ENCODE results near the gene OR4D6.

Gene OR4D6

GRCh38 chr11:59423835-59424234 is 32.9 kb upstream of the OR4D6 start:
- Histone ChIP-seq H3K4me3 (ENCODE audit: low read depth, low read length, poor library complexity, severe bottlenecking) (no peak overlapping the region), H3K9me2 (ENCODE audit: low read depth, low read length) (no peaks in the 10 kb centered on the region), H3K4me1 (ENCODE audit: insufficient read depth, low read length, severe bottlenecking) (no peaks in the 10 kb centered on the region), H4K20me1 (ENCODE audit: insufficient read depth, low read length) (no peaks in the 10 kb centered on the region), H3F3A (ENCODE audit: insufficient read depth, low read length) (no peaks in the 10 kb centered on the region), H3K9me3 (ENCODE audit: low read length) (no peaks in the 10 kb centered on the region), H3K9ac (ENCODE audit: low read length) (no peak overlapping the region), H3K4me2 (ENCODE audit: low read length) (no peak overlapping the region), H3K27me3 (ENCODE audit: insufficient read depth, low read length) (no peaks in the 10 kb centered on the region), H2AFZ (ENCODE audit: low read length) (no peak overlapping the region), H3K27ac (ENCODE audit: low read depth, low read length, poor library complexity, severe bottlenecking) (no peak overlapping the region), H3K79me2 (ENCODE audit: insufficient read depth, low read length) (no peaks in the 10 kb centered on the region), H3K36me3 (ENCODE audit: insufficient read depth, low read length) (no peaks in the 10 kb centered on the region)
- TF ChIP-seq CTCF (IDR thresholded peaks at IDR 0.05; ENCODE audit: low read length) (no peak), EZH2 (IDR thresholded peaks at IDR 0.05; ENCODE audit: borderline replicate concordance, low read length) (no peak)

GRCh38 chr11:59425131-59425530 is 31.6 kb upstream of the OR4D6 start:
- Histone ChIP-seq H3K9me3 (ENCODE audit: low read length) (no peaks in the 10 kb centered on the region), H3K27ac (ENCODE audit: low read depth, low read length, poor library complexity, severe bottlenecking) (no peak overlapping the region), H3K4me2 (ENCODE audit: low read length) (no peak overlapping the region), H3K79me2 (ENCODE audit: insufficient read depth, low read length) (no peaks in the 10 kb centered on the region), H3K9me2 (ENCODE audit: low read depth, low read length) (no peaks in the 10 kb centered on the region), H3K36me3 (ENCODE audit: insufficient read depth, low read length) (no peaks in the 10 kb centered on the region), H3K4me1 (ENCODE audit: insufficient read depth, low read length, severe bottlenecking) (no peaks in the 10 kb centered on the region), H3K4me3 (ENCODE audit: low read depth, low read length, poor library complexity, severe bottlenecking) (no peak overlapping the region), H3K27me3 (ENCODE audit: insufficient read depth, low read length) (no peaks in the 10 kb centered on the region), H3F3A (ENCODE audit: insufficient read depth, low read length) (no peaks in the 10 kb centered on the region), H4K20me1 (ENCODE audit: insufficient read depth, low read length) (no peaks in the 10 kb centered on the region), H3K9ac (ENCODE audit: low read length) (no peak overlapping the region), H2AFZ (ENCODE audit: low read length) (no peak overlapping the region)
- TF ChIP-seq CTCF (IDR thresholded peaks at IDR 0.05; ENCODE audit: low read length) (no peak), EZH2 (IDR thresholded peaks at IDR 0.05; ENCODE audit: borderline replicate concordance, low read length) (no peak)

- TF ChIP-seq EZH2 (IDR thresholded peaks at IDR 0.05; ENCODE audit: borderline replicate concordance, low read length): no peak
- no peak for TF ChIP-seq CTCF (IDR thresholded peaks at IDR 0.05; ENCODE audit: low read length)
- no peak within 1 kb of the TSS for H3K4me2 ChIP-seq (ENCODE audit: low read length)
- no peaks in the 10 kb centered on the region for H3K79me2 ChIP-seq (ENCODE audit: insufficient read depth, low read length)
- no peaks in the 10 kb centered on the region for H3K27me3 ChIP-seq (ENCODE audit: insufficient read depth, low read length)
- H3K36me3 ChIP-seq (ENCODE audit: insufficient read depth, low read length): no peaks in the 10 kb centered on the region
- H2AFZ ChIP-seq (ENCODE audit: low read length): no peak within 1 kb of the TSS
- no peaks in the 10 kb centered on the region for H3F3A ChIP-seq (ENCODE audit: insufficient read depth, low read length)
- no peaks in the 10 kb centered on the region for H3K9me2 ChIP-seq (ENCODE audit: low read depth, low read length)
- no peak within 1 kb of the TSS for H3K9ac ChIP-seq (ENCODE audit: low read length)
- H3K27ac ChIP-seq (ENCODE audit: low read depth, low read length, poor library complexity, severe bottlenecking): no peak within 1 kb of the TSS
- no peaks in the 10 kb centered on the region for H3K9me3 ChIP-seq (ENCODE audit: low read length)
- H3K4me3 ChIP-seq (ENCODE audit: low read depth, low read length, poor library complexity, severe bottlenecking): no peak within 1 kb of the TSS
- no peaks in the 10 kb centered on the region for H3K4me1 ChIP-seq (ENCODE audit: insufficient read depth, low read length, severe bottlenecking)
- H4K20me1 ChIP-seq (ENCODE audit: insufficient read depth, low read length): no peaks in the 10 kb centered on the region
Measured at GRCh38 chr11:59426361-59427067, 30.2 kb upstream of the OR4D6 start, which contains the start of gene OR5A2. TSS of gene OR5A2 (minus strand) at chr11:59426413. CDS start at chr11:59422953, 3,460 bp downstream.
